Neural progenitor cell (in vitro differentiated cells): Measurements from ENCODE around the gene VAT1L.

ENCODE experiments used
- CTCF ChIP-seq: fragments of 200-600 bp; sonication (generic); IDR thresholded peaks from 2 replicates; pipeline ENCODE4 v1.5.1; 2017; ENCODE audit warnings: antibody characterized with exemption, mild to moderate bottlenecking
- EZH2 ChIP-seq: fragments of 200-600 bp; sonication (generic); IDR thresholded peaks from 2 replicates; pipeline ENCODE4 v1.6.1; 2017; ENCODE audit warnings: antibody characterized with exemption, mild to moderate bottlenecking, moderate library complexity

- no peak for TF ChIP-seq CTCF
- TF ChIP-seq EZH2: no peak
Measured at GRCh38 chr16:77788181-77789084, at the start of gene VAT1L.
